HG03575 (cell line): Measurements from ENCODE around the gene NPHP4.

Source experiments
- ATAC-seq: cut with Tn5 transposase; IDR thresholded peaks from one replicate; pipeline ENCODE4 v1.9.1; 2021; ENCODE audit not compliant: unreplicated experiment, insufficient number of reproducible peaks, low FRiP score; ENCODE audit errors: extremely low read depth

Gene NPHP4

DNA sequence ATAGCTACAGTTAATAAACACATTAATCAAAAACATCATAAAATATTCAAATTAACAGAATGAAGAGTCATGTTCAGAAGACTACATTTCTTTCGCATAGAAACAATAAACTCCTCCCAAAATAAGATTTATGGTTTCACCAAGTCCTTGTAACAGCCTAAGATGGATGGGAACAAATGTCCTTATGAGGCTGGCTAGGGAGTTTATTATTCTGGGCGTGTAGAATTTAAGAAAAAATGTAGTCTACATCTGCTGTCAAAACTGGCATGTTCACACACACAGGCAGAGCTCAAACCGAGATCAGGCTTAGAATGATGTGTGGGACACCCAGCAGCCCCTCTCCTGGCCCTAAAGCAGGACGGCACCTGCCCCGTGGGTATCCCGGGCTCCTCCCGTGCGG lies 101.1 kb downstream of the NPHP4 start:
- ATAC-seq: no peak

DNA sequence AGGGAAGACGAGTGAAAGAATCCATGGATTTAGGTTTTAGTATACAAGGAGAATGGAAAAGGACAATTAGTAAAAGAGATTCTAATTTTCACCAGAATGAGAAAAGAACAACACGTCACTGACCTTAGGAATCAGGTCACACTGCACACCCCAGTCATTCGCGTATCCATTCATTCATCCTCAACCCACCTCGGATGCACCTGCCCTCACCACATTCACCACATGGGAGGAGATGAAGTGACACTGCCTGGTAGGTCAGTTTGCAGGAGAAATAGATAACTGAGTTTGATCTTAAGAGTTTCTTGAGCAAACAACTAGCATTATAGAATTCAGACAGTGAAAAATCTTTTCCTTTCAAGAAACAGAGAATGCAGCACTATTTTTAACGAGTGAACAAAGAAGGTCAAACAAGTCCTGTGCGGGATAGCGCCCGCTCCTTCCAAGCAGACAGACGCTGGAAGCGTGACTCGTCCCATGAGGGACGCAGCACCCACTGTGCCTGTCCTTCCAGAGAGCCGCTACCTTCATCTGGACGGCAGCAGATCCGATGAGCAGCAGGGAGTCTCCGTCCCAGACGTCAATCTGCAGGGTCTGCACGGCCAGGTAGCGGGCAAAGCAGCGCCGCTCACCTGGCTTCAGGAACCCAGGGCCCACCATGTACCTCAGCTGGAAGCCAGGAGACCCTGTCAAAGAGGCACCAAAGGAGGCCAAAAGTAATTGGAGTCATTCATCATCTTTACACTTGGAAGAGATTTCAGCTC lies 101.7 kb downstream of the NPHP4 start:
- ATAC-seq: no peak

DNA sequence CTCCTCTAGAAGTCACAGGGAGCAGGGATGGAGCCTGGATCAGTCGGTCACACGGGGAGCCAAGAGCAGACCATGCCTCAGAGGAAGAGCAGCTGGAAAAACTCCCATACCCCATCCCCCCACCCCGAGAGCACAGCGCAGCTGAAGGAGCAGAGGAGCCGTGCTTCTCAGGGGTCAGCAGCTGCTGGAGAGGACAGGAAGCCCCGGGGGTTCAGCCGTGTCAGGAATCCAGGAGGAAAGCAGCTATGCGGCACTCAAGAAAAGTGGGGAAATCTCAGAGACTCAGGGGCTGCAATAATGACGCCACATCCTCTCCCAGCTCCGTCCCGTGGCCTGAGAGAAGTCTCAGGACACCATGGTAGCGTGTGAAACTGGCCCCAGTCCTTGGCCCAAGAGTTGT lies 102.3 kb downstream of the NPHP4 start:
- no peak for ATAC-seq

DNA sequence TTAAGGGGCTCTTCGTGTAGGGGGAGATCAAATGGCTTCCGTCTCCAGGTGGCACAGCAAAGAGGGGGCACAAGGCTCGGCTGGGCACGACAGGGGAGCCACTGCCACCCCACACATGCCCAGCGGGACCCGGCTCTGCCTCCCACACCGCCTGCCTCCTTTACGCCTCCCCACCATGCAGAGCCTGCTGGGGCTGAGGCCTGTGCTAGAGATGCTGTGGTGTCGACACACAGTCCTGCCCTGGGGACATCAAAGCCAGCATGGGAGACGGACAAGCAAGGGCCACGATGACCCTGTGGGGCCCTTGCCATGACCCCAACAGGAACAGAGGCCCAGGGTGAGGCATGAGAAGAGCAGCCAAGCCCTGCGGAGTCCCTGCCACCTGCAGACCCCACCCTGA lies 102.8 kb downstream of the NPHP4 start:
- ATAC-seq: no peak

DNA sequence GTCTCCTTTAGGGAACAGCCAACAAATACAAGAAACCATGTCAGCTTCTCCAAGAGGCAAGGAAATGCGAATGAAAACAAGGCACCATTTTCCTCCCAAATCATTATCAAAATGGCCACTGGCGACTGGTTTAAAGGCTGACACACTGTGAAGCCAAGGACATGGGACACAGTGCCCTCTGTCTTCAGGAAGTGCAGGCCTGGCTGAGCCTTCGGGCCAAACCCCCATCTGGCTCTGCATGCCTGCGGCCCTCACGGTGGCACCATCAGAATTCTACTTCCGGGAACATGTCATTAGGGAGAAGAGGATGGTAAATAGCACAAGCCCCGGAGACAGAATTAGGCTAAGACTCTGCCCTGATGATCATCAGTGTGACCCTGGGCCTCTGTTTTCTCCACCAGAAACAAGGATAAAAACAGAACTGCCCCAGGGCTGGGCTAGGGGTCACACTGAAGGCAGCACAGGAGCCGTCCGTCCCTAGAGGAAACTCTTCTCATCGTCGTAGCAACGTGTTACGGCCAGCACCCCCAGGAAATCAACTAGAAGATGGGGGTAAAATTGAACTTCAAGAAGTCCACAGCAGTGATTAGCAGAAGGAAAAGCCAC lies 103.5 kb downstream of the NPHP4 start:
- ATAC-seq: no peak

DNA sequence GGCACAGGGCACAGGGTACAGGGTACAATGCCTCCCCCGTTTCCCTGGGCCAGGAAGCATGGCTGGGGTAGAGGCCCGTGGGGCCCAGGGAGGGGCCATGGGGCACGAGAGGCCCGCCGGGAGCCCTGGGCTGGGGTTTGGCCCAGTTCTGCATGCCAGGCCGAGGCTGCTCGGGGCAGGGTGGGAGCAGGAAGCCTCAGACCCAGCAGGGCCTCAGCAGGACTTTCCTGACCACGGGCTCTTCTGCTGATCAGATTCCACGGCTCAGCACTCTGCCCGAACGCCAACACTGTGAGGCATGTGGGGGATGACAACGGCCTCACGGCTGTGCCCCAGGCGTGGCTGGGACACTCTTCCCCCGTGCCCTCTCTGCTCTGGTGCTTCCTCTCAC lies 104.3 kb downstream of the NPHP4 start:
- ATAC-seq: no peak

DNA sequence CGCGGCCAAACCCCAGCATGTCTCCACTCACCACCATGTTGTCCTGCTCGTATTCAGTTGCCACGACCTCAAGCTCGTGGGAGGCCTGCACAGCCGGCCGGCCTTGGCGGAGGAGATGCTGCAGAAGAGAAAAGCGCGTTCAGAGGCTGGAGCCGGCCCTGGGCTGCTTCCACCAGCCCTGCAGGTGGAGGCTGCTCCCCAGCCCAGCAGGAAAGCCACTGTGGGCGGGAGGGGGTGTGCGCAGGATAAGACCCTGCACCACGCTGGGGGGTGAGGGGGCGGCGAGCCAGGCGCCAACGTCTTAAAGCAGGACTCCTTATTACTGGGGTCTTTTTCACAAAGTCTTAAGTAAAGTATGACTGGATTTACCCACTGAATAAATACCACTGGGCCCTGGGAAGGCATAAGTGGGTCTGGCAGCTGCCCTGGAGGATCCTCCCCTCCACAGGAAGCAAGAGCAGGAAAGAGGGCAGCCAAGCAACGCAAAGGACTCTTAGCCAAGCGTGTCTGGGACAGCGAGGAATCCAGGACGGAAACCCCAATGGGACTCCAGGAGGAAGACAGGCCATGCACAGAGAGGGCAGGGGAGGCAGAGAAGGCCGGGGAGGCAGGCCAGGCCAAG lies 104.8 kb downstream of the NPHP4 start:
- no peak for ATAC-seq

DNA sequence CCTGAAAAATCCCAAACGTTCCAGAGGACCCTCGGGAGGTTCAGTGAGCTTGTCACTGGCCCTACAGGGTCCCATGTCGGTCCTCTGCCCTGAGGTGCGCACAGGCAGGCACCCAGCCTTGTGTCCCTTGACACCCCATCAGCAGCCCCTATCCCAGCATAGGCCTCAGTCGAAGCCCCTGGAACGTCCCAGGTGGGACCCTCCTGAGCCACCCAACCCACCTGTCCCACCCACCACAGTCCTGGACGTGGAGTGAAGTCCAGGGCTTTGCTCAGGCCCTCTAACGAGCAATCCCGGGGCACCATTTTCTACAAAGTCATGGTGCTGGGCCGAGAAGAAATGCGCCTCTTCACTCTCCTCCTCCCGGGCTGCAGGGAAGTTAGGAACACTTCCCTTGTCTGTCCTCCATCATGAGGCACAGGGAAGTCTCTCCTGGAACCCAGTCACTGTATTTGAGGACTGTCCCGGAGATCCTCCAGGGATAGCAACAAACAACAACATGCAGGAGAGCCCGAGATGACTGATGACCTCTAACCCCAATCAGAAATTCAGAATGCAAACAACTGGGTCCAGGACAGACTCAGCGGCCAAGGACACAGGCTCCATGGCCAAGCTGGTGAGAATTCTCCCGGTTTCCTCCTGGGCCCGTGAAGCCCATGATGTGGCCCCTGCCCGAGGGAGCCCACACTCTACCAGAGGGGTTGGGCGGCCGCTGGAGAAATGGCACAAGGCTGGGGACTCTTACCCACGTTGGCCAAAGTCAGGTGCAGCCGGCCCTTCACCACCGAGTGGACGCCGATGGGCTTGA lies 105.5 kb downstream of the NPHP4 start:
- no peak for ATAC-seq

DNA sequence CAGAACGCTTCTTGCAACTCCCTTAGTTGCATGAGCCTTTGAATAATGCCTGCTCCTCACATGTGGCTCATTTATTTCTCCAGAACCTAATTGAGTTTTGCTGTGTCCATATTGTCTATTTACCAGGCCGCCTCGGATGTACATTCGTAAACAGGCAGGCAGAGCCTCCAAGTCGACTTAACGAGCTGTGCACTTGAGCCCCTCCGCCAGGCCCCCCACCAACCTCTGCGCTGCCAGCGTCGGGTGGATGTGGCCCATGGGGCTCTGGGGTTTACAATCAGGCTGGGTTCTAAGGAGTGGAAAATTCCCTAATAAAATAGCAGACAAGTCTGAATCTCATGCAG lies 106.1 kb downstream of the NPHP4 start:
- ATAC-seq: no peak

DNA sequence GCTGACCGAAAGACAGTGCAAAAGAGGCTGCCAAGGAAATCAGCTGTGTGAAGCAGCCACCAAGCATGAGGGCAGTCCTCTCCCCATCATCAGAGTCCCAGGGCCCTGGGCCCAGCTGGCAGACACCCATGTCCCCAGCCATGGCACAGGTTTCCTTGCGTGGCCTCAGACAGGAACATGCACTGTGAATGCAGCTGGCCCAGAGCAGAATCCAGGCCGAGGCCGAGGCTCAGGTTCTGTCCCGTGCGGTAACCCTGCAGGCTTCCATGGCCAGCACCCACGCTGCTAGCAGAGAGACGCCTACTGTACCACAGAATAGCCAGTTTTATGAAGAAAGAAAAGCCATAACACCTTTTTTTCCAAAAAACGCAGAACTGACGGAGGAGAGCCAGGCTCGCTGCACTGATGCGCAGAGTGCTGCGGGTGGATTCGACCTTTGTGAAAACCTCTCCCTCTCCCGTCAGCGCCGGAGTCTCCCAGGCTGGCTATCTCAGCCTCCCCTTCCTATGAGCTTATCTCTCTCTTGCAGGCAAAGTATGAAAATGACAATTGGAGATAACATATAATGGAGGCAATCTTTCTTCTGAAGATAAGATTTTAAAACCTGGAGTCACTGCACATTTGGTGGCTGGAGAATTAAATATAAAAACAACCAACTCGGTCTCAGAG lies 106.6 kb downstream of the NPHP4 start:
- ATAC-seq: no peak

DNA sequence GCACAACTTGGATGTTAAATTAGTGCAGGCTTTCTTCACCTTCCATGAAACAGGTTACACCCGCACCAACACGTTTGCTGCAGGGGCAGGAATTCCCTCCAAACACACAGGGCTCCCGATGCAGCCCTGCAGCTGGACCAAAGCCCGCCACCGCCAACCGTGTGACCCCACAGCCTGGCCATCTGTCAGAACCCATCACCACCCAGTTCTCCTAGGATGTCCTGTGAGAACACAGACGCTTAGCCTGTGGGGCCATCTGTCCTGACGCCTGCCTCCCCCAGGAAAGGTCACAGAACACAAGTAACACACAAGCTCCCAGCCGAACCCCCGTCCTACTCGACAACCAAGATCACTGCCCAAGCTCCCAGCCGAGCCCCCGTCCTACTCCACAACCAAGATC lies 108.1 kb downstream of the NPHP4 start:
- no peak for ATAC-seq

DNA sequence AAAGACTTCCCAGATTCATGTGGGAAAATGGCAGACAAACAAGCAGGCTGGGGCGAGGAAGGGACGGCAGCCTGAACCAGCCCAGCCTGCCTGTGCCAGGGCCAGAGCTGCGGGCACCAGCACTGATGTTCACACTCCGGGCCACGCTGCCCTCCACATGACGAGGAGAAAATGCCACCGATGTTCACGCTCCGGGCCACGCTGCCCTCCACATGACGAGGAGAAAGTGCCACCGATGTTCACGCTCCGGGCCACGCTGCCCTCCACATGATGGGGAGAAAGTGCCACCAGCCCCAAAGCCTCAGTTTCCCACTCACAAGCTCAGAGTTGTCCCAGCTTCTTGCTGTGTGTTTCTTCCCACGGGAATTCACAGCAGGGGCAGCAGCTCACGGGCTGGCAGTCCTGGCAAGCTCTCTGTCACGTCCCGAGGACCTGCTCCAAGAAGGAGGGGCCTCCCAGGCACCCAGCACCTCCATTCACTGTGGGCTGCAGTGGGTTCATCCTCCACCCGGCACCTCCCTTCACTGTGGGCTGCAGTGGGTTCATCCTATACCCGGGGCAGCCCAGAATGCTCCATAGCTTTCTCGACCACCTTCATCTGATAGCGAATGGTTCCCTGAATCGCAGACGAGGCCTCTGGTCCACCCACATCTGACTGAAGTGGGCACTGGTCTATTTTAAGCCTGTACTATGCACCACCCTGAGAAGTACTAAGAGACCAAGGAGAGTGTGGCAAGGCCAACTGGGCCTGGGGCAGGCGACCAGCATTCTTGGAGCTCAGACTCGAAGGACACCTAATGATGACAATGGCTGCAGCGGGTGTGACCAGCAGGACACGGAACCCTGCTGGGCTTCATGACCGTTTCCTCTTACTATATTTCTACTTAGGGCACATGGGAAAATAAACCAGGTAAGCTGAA lies 108.8 kb downstream of the NPHP4 start:
- ATAC-seq: no peak

DNA sequence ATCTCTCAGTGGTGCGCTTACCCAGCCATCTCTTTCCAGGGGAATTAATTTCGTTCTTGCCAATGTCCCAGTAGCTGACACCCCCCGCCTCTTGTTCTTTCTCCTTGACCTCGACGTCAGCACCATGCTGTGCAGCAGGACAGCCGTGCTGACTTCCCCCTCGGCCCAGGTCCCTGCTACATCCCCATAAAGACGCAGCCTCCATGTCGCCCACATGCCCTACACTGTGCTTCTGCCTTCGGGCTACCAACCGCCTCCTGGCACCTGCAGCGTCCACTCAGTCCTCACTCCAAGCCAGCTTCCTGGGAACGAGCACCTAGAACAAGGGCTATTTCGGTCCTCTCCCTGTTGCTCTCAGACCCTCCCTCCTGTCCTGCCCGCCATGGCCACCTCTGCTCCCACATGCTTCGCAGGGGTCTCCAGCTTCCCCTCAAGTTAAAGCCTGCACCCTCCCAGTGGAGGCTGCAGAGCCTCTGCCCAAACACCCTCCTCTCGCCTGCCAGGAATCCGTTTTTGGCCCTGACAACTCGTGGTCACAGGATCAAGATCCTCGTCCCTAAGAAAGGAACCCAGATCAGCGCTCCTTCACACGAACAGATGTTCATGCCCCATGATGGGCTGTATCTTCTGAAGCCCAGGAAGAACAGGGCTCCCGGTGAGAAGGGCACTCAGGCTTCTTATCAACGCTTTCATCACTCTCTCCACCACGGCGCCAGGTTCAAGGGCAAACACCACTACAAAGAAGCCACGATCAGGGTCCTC lies 109.7 kb downstream of the NPHP4 start:
- no peak for ATAC-seq

DNA sequence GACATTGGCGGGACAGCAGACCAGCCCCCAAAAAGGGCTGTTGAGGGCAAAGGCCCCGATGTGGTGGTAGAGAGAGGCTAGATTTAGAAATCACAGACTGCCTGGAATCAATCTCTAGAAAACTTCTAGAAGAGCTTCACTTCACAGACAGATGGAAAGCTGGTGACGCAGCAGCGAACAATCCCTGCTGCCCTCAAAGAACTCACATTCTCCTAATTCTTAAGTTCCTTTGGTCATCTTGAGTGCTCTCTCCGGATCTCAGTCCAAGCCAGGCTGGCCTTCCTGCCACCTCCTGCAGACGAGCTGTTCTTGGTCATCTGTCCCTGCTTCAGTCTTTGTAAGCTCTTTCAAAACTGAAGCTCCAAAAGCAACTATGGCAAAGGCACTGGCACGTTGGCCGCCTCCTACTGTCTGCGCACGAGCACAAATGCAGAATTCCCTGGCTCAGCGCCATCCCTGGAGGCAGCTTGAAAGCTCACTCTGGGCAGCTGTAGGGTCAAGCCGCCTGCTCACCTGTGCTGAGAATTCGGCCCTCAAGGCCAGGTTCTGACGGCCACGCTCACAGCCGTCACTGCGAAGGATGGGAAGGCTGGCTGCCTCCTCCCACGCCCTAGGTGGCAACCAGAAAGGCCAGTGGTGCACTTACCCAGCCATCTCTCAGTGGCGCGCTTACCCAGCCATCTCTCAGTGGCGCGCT lies 110.6 kb downstream of the NPHP4 start:
- no peak for ATAC-seq

DNA sequence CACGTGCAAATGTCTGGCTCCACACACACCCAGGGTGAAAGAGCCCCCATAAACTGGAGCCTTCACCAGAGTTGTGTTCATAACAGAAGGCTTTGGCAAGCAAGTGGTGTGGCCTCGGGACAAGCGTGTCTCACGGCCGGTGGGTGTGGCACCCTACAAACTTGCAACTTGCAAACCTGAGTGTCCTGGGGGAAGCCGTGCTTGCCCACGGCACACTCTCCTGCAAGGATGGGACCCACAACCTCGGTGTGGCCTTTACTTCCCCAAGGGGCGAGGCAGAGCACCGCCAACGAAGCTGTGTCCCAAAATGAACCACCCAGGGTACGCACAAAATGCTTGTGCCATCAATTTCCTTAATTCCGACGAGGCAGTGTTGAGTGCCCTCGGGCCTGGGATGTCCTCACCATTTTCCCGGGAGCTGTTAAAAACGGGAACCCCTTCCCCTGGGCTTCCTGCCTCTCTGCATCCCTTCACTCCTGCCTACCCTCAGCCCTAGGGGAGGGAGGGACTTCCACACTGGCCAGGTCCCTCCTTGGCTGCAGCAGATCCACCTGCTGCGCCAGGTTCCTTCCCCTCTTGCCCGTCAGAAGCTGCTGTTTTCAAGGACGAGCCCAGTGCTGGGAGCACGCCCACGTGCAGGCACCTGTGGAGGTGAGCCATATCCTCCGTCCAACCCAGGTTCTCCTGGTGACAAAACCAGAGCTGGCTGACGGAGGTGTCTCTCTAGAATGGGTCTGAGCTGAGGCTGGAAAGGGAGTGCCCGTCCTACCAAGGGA lies 111.4 kb downstream of the NPHP4 start:
- ATAC-seq: no peak

DNA sequence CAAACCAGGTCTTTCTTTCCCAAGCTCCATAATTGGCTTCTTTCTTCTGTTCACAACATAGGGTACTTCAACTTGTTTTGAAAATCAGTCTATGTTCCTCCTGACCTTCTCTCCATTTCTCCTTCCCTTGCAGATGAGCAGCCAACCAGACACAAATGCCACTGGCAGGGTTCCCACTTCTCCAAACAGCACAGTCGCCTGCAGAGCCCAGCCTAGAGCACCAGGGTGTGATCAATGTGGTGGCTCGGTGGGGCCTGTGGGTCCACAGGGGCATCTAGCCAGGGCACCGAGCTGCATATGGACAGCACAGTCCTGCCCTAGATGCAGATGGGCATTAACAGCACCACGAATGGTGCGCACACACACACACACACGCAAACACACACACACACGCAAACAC lies 112.8 kb downstream of the NPHP4 start:
- ATAC-seq: no peak
